A549 treated with AZD9567 at 1 μM for 4 hours (cell line): ENCODE measurements around the gene SLC25A4. TPM values are rescaled to one million over a fixed set of nuclear protein-coding genes. Genes with fewer than 3 reads are reported as not detected.

Experiments used
- total RNA-seq: library from RNA; stranded (reverse); fragments of 200-300 nt; extraction: Qiagen RNA extraction; gene quantifications from 5 replicates; pipeline ENCODE4 v1.2.3, GENCODE V29; 2022; ENCODE audit not compliant: insufficient read depth

The SLC25A4 gene
- 12.8 to 16.5 TPM (median 15.9 TPM) in 5 replicates for total RNA-seq

GRCh38 chr4:185142912-185143600 is at the start of gene SLC25A4:
TSS of gene SLC25A4 (plus strand) at chr4:185143266. CDS start at chr4:185143373, 107 bp downstream.

Other genes starting within 250 kb of the SLC25A4 start
- not detected in 5 replicates for gene HELT, start 124.8 kb upstream of the SLC25A4 start, total RNA-seq
- 9.0 to 18.2 TPM (median 12.3 TPM) in 5 replicates for gene CFAP97, start 60.7 kb downstream of the SLC25A4 start, total RNA-seq
- gene SNX25, start 66.3 kb downstream of the SLC25A4 start, total RNA-seq, result 6.4 to 7.6 TPM (median 7.4 TPM) in 5 replicates